Trophoblast cell (in vitro differentiated cells and primary cell): ENCODE measurements around the gene WAC.

Experiments
- DNase-seq, 2 donors: peaks; one replicate each; pipeline ENCODE4 v3.0.0-alpha.2; 2016
- H2AFZ ChIP-seq: 2 replicates; pipeline ENCODE4 v1.6.1; 2013; ENCODE audit warnings: low read length, moderate library complexity, mild to moderate bottlenecking; ENCODE audit not compliant: insufficient read depth, poor library complexity
- H2AK5ac ChIP-seq: 2 replicates; pipeline ENCODE4 v1.6.1; 2013; ENCODE audit warnings: mild to moderate bottlenecking, low read length
- H2BK120ac ChIP-seq: 2 replicates; pipeline ENCODE4 v1.6.1; 2013; ENCODE audit warnings: low read length, mild to moderate bottlenecking, moderate library complexity; ENCODE audit not compliant: insufficient read depth, poor library complexity
- H2BK12ac ChIP-seq: 2 replicates; pipeline ENCODE4 v1.6.1; 2013; ENCODE audit warnings: mild to moderate bottlenecking, low read length, moderate library complexity
- H2BK5ac ChIP-seq: 2 replicates; pipeline ENCODE4 v1.6.1; 2013; ENCODE audit warnings: low read length, low read depth, moderate library complexity, mild to moderate bottlenecking; ENCODE audit not compliant: poor library complexity
- H3K14ac ChIP-seq: 2 replicates; pipeline ENCODE4 v1.6.1; 2013; ENCODE audit warnings: mild to moderate bottlenecking, low read length
- H3K18ac ChIP-seq: 2 replicates; pipeline ENCODE4 v1.6.1; 2013; ENCODE audit warnings: mild to moderate bottlenecking, low read length
- H3K23ac ChIP-seq: 2 replicates; pipeline ENCODE4 v1.6.1; 2013; ENCODE audit warnings: low read length
- H3K27ac ChIP-seq: 2 replicates; pipeline ENCODE4 v1.5.1; 2013; ENCODE audit warnings: low read depth, mild to moderate bottlenecking, inconsistent platforms, low read length, moderate library complexity
- H3K27me3 ChIP-seq: 2 replicates; pipeline ENCODE4 v1.6.1; 2013; ENCODE audit warnings: inconsistent platforms, mild to moderate bottlenecking, low read length, moderate library complexity; ENCODE audit not compliant: insufficient read depth
- H3K36me3 ChIP-seq, 2 experiments: 1 replicate in 1 of 2; 2 replicates in 1 of 2; pipeline ENCODE4 v1.6.1; 2013; ENCODE audit warnings: low read length in 2 of 2, mild to moderate bottlenecking in 2 of 2, moderate library complexity in 1 of 2; ENCODE audit not compliant: insufficient read depth in 2 of 2, control insufficient read depth in 1 of 2
- H3K4ac ChIP-seq: 2 replicates; pipeline ENCODE4 v1.6.1; 2013; ENCODE audit warnings: low read depth, mild to moderate bottlenecking, low read length, moderate library complexity
- H3K4me1 ChIP-seq, 2 experiments: 1 replicate in 1 of 2; 2 replicates in 1 of 2; pipeline ENCODE4 v1.6.1; 2013; ENCODE audit warnings: low read length in 2 of 2, mild to moderate bottlenecking in 2 of 2, moderate library complexity in 1 of 2; ENCODE audit not compliant: insufficient read depth in 2 of 2, control insufficient read depth in 1 of 2
- H3K4me2 ChIP-seq: 2 replicates; pipeline ENCODE4 v1.6.1; 2013; ENCODE audit warnings: inconsistent platforms, mild to moderate bottlenecking, low read length, moderate library complexity
- H3K4me3 ChIP-seq: 2 replicates; pipeline ENCODE4 v1.5.1; 2013; ENCODE audit warnings: mild to moderate bottlenecking, low read depth, low read length, inconsistent platforms
- H3K79me1 ChIP-seq: one replicate; pipeline ENCODE4 v1.6.1; 2013; ENCODE audit warnings: low read length
- H3K79me2 ChIP-seq: 2 replicates; pipeline ENCODE4 v1.6.1; 2013; ENCODE audit warnings: low read length, mild to moderate bottlenecking; ENCODE audit not compliant: control insufficient read depth, insufficient read depth, poor library complexity
- H3K9ac ChIP-seq: 2 replicates; pipeline ENCODE4 v1.6.1; 2013; ENCODE audit warnings: mild to moderate bottlenecking, low read length
- H3K9me3 ChIP-seq: 2 replicates; pipeline ENCODE4 v1.6.1; 2013; ENCODE audit warnings: low read depth, mild to moderate bottlenecking, control low read depth, inconsistent platforms, low read length; ENCODE audit not compliant: insufficient read depth
- H4K12ac ChIP-seq: 2 replicates; pipeline ENCODE4 v1.6.1; 2013; ENCODE audit warnings: low read depth, mild to moderate bottlenecking, low read length, moderate library complexity
- H4K8ac ChIP-seq: 2 replicates; pipeline ENCODE4 v1.6.1; 2013; ENCODE audit warnings: low read depth, mild to moderate bottlenecking, low read length, moderate library complexity
- H4K91ac ChIP-seq: one replicate; pipeline ENCODE4 v1.6.1; 2013; ENCODE audit warnings: low read depth, mild to moderate bottlenecking, low read length, moderate library complexity
- WGBS: extraction: QIAGEN DNeasy Blood & Tissue Kit; methylation state at CpG from one replicate; pipeline ENCODE4 v1.1.7; 2013; ENCODE audit warnings: missing lambda C conversion rate; ENCODE audit not compliant: insufficient read length, insufficient coverage; ENCODE audit errors: extremely low coverage; 5-methylcytosine and 5-hydroxymethylcytosine counted together

The WAC gene

DNA sequence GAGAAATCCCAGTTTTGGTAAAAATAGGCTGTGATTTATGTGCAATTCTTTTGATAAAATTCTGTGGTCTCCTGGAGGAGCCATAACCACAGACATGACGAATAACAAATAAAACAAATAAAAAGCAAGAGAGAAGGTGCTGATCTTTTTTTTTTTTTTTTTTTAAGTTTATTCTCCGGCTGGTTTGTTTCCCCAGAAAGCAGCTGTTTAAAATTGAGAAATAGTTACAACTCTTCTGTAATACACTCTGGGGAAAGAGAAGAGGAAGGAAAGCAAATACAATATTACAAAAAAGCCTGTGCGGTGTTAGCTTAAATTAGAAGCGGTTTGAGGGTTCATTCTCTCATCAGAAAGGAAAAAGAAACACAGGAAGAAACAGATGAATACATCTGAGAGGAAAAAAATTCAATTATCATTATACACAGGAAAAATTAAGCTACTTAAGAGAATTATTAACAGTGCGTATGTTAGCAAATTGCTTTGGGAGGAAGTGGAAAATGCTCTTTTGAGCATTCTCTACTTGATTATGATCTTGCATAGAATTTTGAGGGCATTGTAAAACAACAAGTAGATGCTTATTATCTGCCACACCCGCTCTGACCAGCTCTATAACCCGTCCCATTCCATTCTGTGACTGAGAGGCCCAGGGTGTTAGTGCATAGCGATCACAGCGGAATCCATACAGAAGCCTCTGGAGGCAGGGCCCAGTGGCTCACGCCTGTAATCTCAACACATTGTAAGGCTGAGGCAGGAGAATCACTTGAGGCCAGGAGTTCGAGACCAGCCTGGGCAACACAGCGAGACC lies 40.6 kb upstream of the WAC start:
- DNase-seq, result peak; percentile 53 to 58
- Histone ChIP-seq H4K91ac (no peak overlapping the region), H2AK5ac (no peak overlapping the region), H3K36me3 (no peaks in the 10 kb centered on the region), H3K18ac (no peak overlapping the region), H2AFZ (no peak overlapping the region), H4K8ac (no peak overlapping the region), H2BK5ac (no peak overlapping the region), H3K9me3 (no peaks in the 10 kb centered on the region), H2BK12ac (no peak overlapping the region), H3K23ac (no peak overlapping the region), H4K12ac (no peak overlapping the region), H3K79me1 (peaks cover 3% of the 10 kb centered on the region), H3K14ac (no peak overlapping the region), H3K79me2 (peaks cover 2% of the 10 kb centered on the region), H3K4me1 (peaks cover 10 to 11% of the 10 kb centered on the region in 2 experiments), H3K27me3 (no peaks in the 10 kb centered on the region), H2BK120ac (no peak overlapping the region), H3K4me2 (no peak overlapping the region), H3K4me3 (no peak overlapping the region), H3K9ac (no peak overlapping the region), H3K27ac (no peak overlapping the region), H3K4ac (no peak overlapping the region)
- no CpG with 5 or more reads among the region's 12 CpGs for WGBS

DNA sequence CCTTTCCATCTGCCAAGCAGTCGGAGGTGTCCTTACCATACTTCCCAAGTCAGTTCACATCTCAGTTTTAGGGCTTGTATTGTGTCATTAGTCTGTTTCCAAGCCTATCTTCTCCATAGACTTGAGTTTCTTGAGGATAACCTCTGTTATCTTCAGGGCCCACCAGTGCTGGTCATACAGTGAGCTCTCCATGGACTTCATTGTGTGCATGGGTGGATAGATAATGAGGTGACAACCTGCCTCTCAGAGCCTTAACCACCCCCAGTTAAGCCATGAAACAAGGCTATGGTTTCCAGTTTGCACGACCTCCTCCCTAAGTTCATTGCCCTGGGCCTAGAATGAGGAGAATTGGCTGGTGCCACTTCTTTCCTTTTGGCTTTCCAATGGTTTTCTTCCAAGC lies 38.5 kb upstream of the WAC start:
- H3K9me3 ChIP-seq, result no peaks in the 10 kb centered on the region
- H3K4ac ChIP-seq, result no peak overlapping the region
- WGBS, result no CpG with 5 or more reads among the region's 2 CpGs
- no peaks in the 10 kb centered on the region for H3K36me3 ChIP-seq
- peaks cover 11 to 14% of the 10 kb centered on the region in 2 experiments for H3K4me1 ChIP-seq
- H2BK120ac ChIP-seq, result no peak overlapping the region
- H3K79me1 ChIP-seq, result peaks cover 3% of the 10 kb centered on the region
- no peak overlapping the region for H4K91ac ChIP-seq
- H3K79me2 ChIP-seq, result peaks cover 2% of the 10 kb centered on the region
- H4K8ac ChIP-seq, result no peak overlapping the region
- no peak overlapping the region for H3K9ac ChIP-seq
- H4K12ac ChIP-seq, result no peak overlapping the region
- no peak overlapping the region for H2AK5ac ChIP-seq
- no peaks in the 10 kb centered on the region for H3K27me3 ChIP-seq
- H3K14ac ChIP-seq, result no peak overlapping the region
- no peak overlapping the region for H3K4me2 ChIP-seq
- no peak overlapping the region for H3K4me3 ChIP-seq
- H2AFZ ChIP-seq, result no peak overlapping the region
- H2BK5ac ChIP-seq, result no peak overlapping the region
- no peak overlapping the region for H3K18ac ChIP-seq
- no peak overlapping the region for H3K27ac ChIP-seq
- no peak for DNase-seq
- H2BK12ac ChIP-seq, result no peak overlapping the region
- no peak overlapping the region for H3K23ac ChIP-seq

DNA sequence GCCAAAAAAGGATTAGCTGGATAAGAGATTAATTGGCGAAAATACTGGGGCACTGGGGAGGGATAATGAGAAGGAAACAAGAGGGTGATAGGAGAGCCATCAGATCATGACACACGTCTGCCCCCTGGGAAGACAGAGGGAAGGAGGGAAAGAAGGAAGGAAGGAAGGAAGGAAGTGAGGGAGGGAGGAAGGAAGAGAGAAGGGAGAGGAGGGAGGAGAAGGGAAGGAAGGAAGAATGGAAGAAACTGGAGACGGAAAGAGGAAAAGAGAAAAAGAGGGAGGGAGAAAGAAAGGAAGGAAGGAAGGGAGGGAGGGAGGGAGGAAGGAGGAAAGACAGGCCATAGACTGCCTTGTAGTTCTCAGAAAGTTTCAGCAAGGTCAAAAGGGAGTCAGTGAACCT lies 37.8 kb upstream of the WAC start:
- Histone ChIP-seq H2BK12ac (peak overlapping the region; percentile 99), H3K27ac (no peak overlapping the region), H2BK5ac (no peak overlapping the region), H2AFZ (no peak overlapping the region), H3K4me1 (peaks cover 15 to 17% of the 10 kb centered on the region in 2 experiments), H3K4ac (no peak overlapping the region), H3K27me3 (no peaks in the 10 kb centered on the region), H3K9ac (no peak overlapping the region), H3K79me1 (peaks cover 5% of the 10 kb centered on the region), H3K18ac (no peak overlapping the region), H4K8ac (peak overlapping the region; percentile 70), H3K4me3 (no peak overlapping the region), H4K91ac (peak overlapping the region; percentile 73), H3K14ac (peak overlapping the region; percentile 66), H3K79me2 (peaks cover 4% of the 10 kb centered on the region), H3K4me2 (no peak overlapping the region), H3K9me3 (no peaks in the 10 kb centered on the region), H4K12ac (no peak overlapping the region), H2AK5ac (peak overlapping the region; percentile 79), H3K36me3 (no peaks in the 10 kb centered on the region), H2BK120ac (peak overlapping the region; percentile 94), H3K23ac (no peak overlapping the region)
- DNase-seq, result no peak
- no CpG with 5 or more reads among the region's 3 CpGs for WGBS

DNA sequence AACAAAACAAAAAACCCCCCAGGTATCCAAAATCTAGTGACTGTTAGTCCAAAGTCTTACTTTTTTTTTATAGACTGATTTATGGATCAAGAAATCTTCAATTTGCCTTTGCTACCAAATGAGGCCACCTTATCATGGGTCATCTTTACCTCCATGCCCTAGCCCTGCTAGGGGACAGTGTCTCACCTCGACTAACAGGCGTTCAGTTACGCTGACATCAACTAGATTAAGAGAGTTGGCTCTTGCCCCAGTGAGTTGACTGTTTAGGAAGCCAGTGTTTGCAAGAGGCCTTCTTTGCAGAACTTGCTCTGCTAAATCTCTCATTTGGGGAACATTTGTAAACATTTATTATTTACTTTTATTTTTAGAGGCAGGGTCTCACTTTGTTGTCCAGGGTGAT lies 36.9 kb upstream of the WAC start:
- peak in 1 of 2 donors; percentile 18 for DNase-seq
- H2AFZ ChIP-seq, result no peak overlapping the region
- H3K79me1 ChIP-seq, result peaks cover 8% of the 10 kb centered on the region
- H2BK12ac ChIP-seq, result no peak overlapping the region
- no peak overlapping the region for H3K14ac ChIP-seq
- H4K8ac ChIP-seq, result no peak overlapping the region
- no peak overlapping the region for H2AK5ac ChIP-seq
- H3K9ac ChIP-seq, result no peak overlapping the region
- H3K4me1 ChIP-seq, result peaks cover 15 to 17% of the 10 kb centered on the region in 2 experiments
- peak overlapping the region; percentile 56 for H3K27ac ChIP-seq
- no peaks in the 10 kb centered on the region for H3K36me3 ChIP-seq
- no CpG with 5 or more reads among the region's 3 CpGs for WGBS
- no peak overlapping the region for H3K4ac ChIP-seq
- H4K91ac ChIP-seq, result no peak overlapping the region
- no peaks in the 10 kb centered on the region for H3K9me3 ChIP-seq
- H3K4me2 ChIP-seq, result no peak overlapping the region
- H3K23ac ChIP-seq, result no peak overlapping the region
- H3K27me3 ChIP-seq, result no peaks in the 10 kb centered on the region
- peaks cover 4% of the 10 kb centered on the region for H3K79me2 ChIP-seq
- H2BK120ac ChIP-seq, result peak overlapping the region; percentile 2
- no peak overlapping the region for H2BK5ac ChIP-seq
- no peak overlapping the region for H4K12ac ChIP-seq
- H3K18ac ChIP-seq, result no peak overlapping the region
- no peak overlapping the region for H3K4me3 ChIP-seq
